Caki2 (cell line): ENCODE results near the gene PARP12. TPM values are rescaled to one million over a fixed set of nuclear protein-coding genes. Genes with fewer than 3 reads are reported as not detected.

Experiments
- DNase-seq: peaks from one replicate; pipeline ENCODE4 v3.0.0-alpha.2; 2015; ENCODE audit warnings: low read depth
- in situ Hi-C: cut with HindIII; loops from 2 replicates; pipeline ENCODE4 v1.10.0; 2016; ENCODE audit warnings: low sequenced_read_pairs, low pct_unique_long_range_greater_than_20kb, mixed read lengths
- total RNA-seq: library from RNA; depleted of rRNA; stranded (reverse); fragments of >200 nt; shearing (Covaris generic); gene quantifications from 2 replicates; pipeline ENCODE4 v1.2.3, GENCODE V29; 2014; ENCODE audit warnings: low replicate concordance

Gene PARP12
- total RNA-seq, 1 experiment from 2014 or later: 14.1 TPM

DNA sequence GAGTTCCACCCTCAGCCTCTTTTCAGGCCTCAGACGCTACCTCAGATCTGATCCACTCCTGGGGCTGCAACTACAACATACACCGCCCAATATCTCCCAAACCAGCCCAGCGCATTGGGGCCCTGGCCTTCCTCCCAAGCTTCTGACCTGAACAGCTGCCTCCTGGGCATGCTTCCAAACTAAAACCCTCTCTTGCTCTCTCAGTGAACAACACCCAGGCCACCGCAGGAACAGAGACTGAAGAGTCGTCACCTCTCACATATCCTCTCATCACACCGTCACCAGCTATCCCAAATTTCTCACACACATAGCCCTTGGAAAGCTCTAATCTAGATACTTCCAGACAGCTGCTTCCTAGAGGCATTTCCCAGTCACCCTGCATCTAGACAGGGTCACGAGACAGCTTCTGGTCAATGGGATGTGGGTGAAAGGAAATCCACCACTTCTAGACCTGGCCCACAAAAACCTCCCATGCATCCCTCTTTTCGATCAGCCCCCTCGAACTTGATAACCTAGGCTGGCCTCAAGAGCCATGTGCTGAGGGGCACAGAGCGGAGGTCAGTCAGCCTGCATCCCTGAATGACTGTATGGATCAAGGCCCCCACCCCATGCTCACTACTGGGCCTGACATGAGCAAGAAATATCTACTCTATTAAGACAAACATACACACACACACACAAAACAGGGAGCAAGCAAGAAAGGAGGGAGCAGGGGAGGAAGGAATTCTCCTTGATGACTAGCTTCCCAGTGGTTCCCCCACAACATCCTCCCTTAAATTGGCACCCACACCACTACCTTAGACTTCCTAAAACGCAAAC, 1.8 kb downstream of the PARP12 start:
- in situ Hi-C loops: no loop called here
- DNase-seq: no peak

DNA sequence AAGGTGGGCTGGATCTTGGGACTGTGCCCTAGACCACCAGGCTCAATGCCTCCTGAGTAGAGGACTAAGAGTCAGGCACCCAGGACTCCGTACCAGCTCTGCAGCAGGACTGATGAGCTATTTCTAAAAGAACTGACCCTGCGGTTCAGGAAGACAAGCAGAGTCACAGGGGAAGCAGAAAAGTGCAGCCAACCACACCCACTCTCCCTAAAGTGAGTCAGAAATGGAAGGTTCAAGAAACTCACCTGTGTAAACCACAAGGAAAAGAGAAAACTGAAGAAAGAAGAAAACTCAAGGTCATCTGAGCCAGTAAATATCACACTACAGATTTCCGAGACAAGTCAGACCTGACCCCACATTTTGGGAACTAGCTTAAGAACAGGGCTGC, 2.5 kb downstream of the PARP12 start:
- in situ Hi-C loops: no loop called here
- no peak for DNase-seq

DNA sequence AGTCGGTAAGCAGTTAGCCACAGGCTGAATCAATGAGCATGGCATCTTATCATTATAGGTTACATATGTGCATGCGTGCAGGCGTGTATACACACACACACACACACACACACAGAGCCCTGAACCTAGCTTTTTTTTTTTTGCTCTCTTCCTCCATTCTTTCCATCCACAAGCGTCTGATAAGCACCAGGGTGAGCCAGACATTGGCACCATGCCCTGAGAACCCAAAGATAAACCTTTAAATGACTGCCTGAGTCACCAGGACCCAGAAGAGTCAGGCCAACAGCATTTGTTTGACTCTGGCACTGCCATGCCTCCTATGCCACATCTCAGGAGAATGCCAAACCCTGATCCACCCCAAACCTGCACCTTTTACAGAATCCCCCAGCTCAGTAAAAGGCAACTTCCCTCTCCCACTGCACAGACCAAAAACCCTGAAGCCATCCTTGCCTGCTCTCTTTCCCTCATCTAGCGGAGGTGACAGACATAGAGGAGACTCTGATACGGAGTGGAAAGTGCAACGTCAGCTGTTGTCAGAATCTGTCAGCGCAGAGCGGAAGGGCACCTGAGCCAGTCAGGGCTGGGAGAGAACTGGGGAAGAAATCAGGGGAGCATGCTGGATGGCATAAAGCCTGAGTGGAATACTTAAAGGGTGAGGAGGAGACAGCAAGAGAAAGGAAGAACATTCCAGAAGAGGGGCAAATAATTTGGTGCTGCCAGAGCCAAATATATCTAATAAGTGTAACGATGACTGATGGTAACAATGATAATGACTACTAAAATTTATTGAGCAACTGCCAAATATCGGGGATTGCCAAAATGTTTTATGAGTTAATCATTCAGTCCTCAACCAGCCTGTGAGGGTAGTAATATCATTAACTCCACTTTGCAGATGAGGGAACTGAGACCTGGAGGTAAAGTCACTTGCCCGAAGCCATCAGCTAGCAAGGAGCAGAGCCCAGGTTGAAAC, 3.2 kb downstream of the PARP12 start:
- peak; percentile 84 for DNase-seq
- in situ Hi-C loops: no loop called here

DNA sequence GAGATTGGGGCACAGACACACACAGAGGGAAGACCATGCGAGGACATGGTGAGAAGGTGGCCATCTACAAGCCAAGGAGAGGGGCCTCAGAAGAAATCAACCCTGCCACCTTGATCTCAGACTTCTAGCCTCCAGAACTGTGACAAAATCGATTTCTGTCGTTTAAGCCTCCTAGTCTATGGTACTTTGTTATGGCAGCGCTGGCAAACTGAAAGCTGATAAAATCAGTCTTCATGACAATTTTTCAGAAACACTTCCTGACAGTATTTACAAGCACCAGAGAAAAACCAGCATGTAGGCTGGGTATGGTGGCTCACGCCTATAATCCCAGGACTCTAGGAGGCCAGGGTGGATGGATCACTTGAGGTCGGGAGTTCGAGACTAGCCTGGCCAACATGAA, 4.2 kb downstream of the PARP12 start:
- in situ Hi-C loops: no loop called here
- DNase-seq: no peak

DNA sequence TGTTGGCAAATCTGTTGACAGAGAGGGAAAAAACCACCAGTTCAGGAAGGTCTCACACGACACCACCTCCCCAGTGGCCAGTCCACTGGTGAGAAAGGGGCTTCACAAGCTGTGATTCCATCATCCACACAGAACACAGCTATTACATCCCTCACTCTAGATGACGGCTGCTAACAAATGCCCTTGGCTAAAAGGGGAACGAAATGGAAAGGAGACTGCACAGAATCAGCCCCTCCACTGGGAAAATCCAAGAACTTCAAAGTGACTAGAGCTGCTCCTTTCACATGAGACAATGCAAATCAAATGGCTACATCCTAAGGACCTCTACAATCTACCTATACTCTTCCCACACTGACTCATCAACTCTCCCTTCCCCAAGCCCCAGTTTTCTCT, 5.6 kb downstream of the PARP12 start:
- in situ Hi-C loops: no loop called here
- DNase-seq: no peak

DNA sequence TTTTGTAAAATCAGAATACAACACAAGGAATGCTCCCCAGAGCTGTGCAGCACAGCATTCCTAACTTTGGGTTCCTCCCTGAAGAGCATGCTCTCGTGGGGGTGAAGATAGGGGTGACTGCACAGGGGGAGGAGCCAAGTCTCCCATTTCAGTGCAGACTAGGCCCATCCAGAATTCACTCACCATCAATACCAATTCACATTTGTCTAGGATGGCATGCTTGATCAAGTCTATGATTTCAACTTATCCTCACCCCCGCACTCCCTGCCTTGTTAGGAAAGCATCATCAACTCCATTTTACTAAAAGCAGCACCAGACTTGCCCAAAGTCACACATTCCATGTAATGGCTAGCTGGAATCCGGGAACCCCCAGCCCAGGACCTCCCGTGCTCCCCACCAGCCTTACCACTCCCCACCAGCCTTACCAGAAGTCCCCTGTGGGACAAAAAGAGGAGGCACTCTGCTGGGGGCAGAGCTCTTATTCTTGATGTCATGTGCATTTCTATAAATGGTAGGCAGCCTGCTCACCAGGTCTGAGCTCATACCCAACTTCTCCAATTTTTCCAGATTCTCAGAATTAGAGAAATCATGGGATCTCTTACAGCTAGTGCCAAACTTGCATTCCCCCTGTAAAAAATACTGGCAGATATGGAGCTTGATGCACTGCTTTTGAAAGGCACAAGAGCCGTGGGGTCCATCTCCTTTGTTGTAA, 6.2 kb downstream of the PARP12 start:
- in situ Hi-C loops: no loop called here
- DNase-seq: no peak

DNA sequence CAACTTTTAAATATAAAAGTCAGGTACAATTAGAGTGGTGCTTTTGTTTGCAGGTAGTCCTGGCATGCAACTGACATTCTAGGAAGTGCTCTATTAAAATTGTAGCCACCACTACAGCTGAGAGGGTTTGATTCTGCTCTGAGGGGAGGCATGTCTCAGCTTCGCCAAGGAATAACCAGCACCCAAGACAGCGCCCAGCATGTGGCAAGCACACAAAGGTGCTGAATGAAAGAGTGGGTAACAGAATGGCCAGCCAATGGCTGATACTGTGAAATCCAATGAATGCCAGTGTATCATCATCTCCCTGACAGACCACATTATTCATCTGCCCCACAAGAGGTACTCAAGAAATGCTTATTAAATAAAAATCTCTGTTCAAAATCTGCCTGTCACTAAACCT, 6.9 kb downstream of the PARP12 start:
- no peak for DNase-seq
- in situ Hi-C loops: no loop called here

DNA sequence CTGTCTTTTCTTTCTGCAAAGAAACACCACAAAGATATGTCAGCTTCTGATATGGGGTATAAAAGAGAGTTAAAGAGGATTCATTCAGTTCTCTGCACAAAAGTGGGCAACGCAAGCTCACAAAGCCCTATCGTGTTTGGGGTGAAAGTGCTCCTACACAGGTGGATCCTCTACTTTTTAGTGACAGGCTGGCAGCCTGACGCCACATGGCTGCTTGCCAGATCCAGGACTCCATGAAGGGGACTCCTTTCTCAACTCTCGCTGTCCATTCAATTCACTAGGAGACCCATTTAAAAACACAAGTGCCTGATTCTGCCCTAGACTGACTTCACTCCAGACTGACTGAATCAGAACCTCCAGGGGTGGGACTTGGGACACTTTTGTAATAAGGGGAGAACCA, 8.0 kb downstream of the PARP12 start:
- no peak for DNase-seq
- in situ Hi-C loops: no loop called here

DNA sequence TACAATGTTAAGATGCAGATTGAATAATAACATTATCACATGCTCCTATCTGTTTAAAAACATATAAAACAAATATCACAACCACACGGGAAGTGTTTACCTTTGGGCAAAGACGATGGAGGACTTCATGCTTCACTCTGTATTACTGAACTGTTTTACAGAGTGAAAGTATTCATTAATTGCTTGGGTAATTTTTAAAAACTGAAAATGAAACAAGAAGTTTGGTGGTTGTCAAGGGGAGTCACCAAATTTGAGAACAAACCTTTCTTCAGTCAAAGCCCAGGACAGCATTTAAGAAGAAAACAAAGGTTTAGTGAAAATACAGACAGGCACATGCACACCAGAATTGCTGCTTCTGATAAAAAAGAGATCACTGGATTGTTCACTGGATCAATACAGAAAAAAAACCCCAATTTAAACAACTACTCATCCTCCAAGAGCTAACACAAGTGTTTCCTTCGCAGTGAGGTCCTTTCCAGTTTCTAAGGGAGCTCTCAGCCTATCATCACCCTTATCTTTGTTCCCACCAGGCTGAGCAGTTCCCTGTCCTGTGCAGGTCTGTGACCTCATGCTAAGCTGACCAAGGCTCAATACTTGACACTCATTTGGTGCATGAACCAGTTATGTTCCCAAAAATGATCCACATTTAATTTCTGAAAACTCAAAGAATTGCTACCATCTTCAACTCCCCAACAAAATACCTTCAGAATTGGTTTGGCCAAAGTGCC, 8.8 kb downstream of the PARP12 start:
- DNase-seq: no peak
- in situ Hi-C loops: no loop called here

DNA sequence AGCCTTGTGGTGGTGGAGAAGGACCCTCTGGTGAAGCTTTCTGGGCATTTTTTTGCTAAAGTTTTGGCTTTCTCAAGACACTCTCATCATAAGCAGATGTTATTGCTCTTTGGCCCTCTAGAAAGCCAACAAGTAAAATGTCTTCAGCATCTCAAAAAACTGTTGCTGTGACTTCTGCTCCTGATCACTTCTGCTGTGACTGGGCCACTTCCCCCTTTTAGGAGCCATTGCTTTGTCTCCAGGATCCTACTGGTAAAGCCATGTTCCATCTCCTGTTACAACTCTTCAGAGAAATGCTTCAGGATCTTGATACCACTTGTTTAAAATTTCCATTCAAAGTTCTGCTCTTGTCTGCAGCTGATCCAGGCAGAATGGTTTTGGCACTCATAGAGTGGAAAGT, 10.9 kb downstream of the PARP12 start:
- no peak for DNase-seq
- in situ Hi-C loops: no loop called here

DNA sequence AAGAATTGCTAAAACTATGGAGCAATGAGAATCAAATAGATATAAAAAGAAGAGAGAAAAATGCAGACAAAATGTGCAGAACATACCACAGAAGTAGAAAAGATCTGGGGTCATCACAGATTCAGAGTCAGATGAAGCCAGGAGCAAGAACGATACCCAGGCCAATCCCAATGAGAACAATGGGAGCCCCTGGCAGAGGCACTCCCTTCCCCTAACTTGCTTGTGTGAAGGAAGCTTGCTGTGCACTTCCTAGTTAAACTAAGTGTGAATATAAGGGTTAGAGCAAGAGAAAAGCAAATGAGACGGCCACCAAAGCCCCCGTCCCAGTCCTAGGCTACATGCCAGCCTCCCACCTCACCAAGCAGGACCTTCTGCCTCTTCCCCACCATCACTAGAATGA, 12.7 kb downstream of the PARP12 start:
- DNase-seq: no peak
- in situ Hi-C loops: no loop called here

DNA sequence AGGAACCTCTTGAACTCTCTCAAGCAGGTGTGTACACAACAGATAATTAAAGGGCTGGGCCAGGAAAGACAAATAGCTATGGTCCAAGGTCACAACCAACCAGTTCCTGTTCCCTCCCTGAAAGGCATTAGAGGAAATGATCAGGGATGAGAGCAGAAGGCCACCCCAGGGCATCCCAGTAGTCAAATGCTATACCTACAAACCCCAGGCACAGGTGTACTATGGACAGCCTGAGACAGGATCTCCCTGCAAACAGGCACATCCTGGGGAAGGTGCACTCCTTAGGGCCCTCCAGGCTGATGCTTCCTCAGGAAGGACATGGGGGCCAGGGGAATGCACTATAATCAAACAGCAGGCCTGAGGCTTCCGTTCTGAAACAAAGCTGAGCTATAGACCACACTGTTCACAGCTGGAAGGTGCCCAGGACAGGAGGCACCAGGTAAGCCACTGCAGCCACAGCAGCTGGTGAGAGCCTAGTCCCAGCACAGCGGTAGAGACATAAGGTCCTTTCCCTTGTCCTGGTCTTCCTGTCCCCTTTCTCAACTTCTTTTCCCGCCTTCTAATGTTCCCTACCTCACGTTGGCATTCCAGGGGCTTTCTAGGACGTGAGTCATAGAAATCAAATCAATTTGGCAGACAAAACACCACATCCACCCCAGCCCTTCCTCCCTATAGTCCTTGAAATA, 13.3 kb downstream of the PARP12 start:
- no peak for DNase-seq
- in situ Hi-C loops: no loop called here

DNA sequence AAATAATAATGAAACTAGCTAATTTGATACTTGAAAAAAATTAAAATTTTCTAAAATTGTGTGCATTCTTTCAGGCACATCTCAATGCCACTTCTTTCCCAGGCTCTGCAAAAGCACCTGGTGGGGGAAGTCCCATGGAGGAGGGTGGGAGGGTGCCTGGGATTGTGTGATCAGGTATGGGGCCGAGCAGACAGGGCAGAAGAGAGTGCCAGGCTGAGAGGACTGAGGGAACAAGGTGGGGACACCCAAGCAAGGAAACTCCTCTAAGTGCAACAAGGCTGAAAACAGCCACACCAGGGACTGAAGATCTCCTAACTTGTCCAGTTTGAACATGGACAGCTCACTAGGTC, 13.8 kb downstream of the PARP12 start:
- in situ Hi-C loops: no loop called here
- no peak for DNase-seq

DNA sequence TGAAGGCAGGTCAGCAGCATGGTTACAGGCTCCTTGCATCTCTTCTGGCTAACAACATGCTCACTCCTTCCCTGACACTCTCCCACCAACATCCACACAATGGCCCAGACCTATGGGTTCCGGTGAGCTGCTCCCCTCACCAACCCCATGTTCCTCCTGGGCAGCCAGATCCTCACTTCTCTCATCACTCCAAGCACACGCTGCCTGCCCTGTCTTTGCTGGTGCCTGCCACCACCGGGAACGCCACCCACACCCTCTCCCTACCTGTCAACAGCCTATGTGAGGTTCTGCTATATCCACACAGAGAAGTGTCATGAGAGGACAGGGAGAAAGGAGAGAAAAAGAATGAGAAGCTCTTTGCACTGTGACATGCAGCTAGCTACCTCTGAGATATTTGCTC, 14.6 kb downstream of the PARP12 start:
- in situ Hi-C loops: no loop called here
- DNase-seq: no peak

DNA sequence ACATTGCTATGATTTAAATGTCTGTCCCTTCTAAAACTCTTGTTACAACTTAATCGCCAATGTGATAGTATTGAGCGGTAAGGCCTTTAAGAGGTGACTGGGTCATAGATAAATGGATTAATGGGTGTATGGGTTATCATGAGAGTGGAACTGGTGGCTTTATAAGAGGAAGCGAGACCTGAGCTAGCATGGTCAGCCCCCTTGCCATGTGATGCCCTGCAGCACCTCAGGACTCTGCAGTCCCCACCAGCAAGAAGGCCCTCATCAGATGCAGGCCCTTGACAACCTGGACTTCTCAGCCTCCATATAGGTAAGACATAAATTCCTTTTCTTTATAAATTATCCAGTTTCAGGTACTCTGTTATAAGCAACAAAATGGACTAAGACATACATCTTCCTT, 15.6 kb downstream of the PARP12 start:
- no peak for DNase-seq
- in situ Hi-C loops: no loop called here

DNA sequence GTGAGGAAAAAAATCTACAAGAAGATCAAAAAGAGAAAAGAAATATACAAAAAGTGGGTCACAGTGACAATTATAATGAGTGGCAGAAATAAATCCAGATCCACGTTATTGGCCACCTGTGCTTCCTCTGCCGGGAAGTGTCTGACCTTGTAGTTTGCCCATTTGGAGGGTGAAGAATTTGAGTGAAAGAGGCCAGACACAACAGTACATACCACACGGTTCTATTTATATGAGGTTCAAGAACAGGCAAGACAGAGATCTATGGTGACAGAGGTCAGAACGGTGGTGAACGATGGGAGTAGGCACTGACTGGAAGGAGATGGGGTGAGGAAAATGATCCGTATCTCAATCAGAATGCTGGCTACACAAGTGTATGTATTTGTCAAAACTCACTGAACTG, 17.1 kb downstream of the PARP12 start:
- DNase-seq: no peak
- in situ Hi-C loops: no loop called here

DNA sequence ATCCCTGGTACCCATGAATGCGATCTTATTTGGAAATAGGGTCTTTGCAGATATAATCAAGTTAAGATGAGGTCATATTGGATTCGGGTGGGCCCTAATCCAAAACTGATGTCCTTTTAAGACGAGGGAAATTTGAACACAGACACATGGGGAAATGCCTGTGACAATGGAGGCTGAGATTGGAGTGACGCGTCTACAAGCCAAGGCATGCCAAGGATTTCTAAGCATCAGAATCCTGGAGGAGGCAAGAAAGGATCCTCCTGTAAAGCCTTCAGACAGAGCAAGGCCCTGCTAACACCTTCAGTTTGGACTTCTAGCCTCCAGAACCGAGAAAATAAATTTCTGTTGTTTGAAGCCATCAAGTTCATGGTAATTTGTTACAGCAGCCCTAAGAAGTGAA, 18.5 kb downstream of the PARP12 start:
- in situ Hi-C loops: no loop called here
- DNase-seq: no peak

DNA sequence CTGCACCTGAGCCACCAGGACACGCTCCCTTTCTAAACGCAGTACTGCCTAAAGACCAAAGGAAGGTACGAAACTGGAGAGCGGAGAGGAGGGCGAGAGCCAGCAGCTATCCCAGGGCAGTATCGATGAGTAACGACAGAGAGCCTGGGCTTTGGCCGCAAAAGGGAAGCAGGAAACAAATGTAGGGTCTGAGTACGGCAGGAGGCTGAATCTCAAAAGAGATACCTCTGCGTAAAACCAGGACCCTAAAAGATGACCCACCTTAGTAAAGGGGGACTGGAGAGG, 20.4 kb downstream of the PARP12 start:
- in situ Hi-C loops: no loop called here
- no peak for DNase-seq
